ENCODE data around the gene FAM107B.
"Not testable (repeated sequence)": the region's sequence is repeated elsewhere in the genome, so short reads cannot be mapped to it uniquely, and the experiment has no call there.

The FAM107B gene

DNA sequence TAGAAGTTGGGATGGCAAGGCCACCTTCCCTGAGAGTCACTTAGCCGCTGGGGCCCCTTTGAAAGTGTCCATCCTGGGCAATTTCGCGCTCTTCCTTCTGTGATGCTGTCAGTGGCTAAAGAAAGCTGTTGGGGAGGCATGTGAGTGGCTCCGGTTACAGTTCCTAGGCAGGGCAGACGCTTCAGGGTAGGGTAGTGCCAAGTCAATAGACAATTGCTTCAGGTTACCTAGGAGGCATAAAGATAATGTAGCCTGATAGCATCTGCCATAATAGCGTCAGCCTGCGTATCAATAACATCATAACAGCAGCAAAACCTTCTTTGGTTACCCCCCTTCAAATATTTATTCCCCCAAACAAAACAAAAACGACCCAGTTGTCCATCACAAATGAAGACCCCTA is at the start of gene FAM107B:
Gene FAM107B, minus strand, starts transcription at position 101 of the 400 bp plus-strand sequence. CDS start 234 bp downstream, outside the sequence.
- no peak for DNase-seq

DNA sequence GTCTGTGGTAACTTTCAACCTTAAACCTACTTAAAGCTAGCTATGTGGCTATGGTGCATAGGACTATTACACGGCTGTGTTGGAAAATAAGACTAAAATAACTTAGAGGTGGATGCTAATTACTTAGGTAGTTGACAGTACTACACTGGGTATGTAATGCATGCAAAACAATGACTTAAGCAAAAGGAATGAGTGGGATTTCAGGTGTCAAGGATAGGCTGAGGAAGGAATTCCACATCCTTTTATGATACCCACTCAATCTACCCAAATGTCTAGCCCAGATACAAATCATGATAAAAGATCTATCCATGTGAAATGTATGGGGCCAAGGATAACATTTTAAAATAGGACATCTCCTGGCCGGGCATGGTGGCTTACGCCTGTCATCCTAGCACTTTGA is 49.3 kb upstream of the FAM107B start:
- DNase-seq = no peak

DNA sequence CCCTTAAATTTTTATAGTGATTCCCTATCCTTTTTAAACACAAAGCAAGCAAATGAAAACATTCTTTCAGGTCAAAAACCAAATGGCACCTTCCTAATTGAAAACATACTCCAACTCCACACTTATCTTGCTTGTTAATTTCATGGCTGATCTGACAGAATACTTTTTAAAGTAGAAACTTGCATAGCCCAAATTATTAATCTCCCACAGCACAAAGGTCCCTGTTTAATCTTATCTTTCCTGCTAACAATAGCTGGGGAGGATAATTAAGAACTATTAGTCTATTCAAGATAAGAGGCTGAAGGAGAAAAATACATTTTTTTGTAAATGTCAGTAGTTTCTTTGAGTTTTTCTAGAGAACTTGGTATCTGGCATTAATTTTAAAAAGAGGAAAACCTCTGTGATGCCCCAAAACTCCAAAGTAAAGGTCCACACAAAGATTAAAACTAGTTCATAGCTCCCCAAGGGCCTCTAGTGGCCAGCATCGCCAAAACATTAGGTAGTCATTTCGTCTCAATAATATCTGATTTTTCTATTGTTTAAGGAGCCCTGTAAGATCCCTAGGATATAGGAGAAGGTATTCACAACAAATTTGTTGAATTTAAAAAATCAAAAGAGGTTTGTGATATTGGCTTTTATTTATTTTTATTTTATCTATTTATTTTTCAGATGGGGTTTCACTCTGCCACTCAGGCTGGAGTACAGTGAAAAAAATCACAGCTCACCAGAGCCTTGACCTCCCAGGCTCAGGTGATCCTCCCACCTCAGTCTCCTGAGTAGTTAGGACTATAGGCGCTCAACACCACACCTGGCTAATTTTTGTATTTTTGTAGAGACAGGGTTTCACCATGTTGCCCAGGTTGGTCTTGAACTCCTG is 48.4 kb upstream of the FAM107B start:
- DNase-seq = peak; percentile 15

DNA sequence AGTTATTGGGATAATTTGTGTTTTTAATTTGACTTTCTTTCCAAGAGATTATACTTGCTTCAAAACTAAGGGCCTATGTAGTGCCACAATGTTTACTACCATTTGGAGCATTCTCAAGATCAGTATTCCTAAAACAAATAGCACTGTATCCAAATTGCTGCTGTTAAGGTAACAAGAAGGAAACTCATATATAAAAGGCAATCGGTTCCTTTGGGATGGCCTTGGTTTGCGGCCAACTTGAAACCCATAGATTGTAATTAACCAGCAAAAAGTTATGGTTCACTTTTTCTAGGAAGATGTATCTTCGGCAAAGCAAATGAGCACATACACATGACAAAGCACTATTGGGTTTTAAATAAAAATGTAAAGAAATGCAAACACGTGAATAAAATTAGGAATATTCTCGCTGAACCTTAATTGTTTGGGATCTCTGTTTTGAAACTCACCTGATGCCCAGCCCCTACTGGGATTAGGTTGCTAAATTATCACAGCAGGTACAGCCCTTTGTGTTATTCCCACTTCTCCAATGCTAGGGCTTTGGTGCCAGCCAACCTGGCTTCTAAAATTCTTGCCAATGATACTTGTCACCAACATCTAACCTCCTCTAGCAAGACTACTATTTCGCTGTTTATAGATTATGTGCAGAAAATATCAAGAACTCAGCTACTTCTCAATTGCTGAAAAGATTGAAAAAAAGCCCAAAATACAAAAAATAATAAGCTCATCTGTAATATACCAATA is 47.1 kb upstream of the FAM107B start:
- no peak for DNase-seq

DNA sequence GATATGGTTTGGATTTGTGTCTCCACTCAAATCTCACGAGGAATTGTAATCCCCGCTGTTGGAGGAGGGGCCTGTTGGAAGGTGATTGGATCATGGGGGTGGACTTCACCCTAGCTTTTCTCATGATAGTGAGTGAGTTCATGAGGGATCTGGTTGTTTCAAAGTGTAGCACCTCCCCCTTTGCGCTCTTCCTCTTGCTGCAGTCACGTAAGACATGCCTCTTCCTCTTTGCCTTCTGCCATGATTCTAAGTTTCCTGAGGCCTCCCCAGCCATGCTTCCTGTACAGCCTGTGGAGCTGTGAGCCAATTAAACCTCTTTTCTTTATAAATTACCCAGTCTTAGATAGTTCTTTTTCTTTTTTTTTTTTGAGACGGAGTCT is 46.1 kb upstream of the FAM107B start:
- no peak for DNase-seq

DNA sequence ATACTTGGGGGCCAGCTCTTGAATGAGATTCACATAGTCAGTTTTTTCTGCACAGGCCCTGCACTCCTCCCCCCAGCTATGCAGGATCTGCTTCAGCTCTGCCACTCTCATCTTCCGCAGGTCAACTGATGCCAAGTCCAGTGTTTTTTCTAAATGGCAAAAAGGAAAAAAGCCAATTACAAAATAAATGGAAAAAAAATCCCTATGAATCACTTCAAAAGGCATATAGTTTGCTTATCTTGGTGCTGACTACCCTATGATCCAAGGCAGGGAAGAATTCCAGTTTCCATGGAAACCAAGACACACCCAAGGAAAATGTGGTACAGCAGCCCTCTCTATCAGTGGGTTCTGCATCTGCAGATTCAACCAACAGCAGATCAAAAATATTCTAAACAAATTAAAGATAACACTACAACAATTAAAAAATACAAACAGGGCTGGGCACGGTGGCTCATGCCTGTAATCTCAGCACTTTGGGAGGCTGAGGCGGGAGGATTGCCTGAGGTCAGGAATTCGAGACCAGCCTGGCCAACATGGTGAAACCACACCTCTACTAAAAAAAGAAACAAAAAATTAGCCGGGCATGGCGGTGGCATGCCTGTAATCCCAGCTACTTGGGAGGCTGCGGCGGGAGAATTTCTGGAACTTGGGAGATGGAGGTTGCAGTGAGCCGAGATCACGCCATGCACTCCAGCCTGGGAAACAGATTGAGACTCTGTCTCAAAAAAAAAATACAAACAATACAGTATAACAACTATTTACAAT is 45.5 kb upstream of the FAM107B start:
- DNase-seq = no peak

DNA sequence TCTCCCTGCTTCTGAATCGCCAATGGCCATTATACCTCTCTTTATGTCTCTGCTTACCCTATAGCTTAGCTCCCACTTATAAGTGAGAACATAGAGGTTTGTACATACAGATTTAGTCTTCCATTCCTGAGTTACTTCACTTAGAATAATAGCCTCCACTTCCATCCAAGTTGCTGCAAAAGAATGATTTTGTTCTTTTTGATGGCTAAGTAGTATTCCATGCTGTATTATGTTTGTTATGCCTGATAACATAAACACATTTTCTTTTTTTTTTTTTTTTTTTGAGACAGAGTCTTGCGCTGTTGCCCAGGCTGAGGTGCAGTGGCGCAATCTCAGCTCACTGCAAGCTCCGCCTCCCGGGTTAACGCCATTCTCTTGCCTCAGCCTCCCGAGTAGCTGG is 42.0 kb upstream of the FAM107B start:
- DNase-seq = not testable (repeated sequence)

DNA sequence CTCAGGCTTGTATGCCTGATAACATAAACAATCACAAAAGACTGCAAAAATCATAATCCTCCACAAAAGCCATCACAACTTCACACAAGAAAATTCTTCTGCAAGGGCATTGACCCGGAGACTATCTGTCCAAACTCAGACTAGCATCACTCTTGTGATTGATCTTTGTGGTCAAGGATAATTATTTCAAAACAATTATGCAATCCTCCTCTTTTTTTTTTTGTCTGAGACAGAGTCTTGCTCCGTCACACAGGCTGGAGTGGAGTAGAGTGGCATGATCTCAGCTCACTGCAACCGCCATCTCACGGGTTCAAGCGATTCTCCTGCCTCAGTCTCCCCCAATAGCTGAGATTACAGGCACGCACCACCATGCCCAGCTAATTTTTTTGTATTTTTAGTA is 41.0 kb upstream of the FAM107B start:
- DNase-seq = no peak

DNA sequence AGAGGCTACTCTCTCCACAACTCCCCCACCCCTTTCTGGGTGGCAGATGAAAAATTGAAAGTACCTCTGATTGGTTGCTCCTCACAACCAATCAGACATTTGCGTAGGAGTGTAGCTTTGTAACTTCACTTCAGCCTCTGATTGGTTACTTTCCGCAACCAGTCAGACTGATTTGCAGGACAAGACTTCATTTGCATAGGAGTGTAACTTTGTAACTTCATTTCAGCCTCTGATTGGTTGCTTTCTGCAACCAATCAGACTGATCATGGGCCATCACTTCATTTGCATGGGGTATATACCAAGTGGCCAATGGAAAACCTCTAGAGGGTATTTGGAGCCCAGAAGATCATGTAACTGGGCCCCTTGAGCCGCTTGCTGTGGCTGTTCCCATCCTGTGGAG is 37.6 kb upstream of the FAM107B start:
- DNase-seq = no peak

DNA sequence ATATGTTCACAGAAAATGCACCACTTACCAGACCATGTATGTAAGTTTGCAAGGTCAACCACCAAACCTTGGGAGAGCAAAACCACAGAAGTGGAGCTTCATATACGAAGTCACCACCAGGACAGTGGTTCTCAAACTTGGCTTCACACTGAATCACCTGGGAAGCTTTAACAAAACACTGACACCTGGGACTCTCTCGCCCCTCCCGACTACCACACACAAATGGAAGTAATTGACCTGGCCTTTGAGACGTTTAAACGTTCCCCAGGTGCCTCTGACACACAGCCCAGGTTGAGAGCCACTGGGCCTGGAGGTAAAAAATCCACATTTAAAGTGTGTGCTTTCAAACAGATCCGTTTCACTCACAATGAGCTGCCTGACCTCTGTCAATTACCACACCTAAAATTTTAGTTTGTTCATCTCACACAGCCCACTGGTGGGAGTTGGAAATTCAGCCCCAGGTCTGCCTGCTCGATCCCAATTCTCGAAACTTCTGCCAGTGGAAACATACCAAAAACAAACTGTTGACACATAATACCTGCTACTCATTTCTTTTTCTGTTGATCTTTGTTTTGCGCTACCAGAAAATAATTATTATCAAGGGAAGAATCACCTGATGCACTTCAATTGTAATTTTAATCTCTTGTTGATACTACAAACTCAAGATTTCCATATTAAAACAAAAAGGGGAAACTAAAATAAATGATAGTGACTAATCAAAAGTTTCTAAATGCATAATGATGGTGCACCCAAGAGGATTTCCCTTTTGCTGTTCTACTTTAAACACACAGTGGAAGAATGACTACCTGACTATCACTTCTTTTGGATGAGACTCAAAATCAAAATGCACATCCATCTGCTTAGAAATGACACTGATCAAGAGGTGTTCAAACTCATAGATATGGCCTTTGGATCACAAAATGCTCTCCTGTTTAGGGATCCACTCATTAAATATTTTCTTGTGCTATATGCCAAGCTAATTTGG is 36.6 kb upstream of the FAM107B start:
- no peak for DNase-seq

DNA sequence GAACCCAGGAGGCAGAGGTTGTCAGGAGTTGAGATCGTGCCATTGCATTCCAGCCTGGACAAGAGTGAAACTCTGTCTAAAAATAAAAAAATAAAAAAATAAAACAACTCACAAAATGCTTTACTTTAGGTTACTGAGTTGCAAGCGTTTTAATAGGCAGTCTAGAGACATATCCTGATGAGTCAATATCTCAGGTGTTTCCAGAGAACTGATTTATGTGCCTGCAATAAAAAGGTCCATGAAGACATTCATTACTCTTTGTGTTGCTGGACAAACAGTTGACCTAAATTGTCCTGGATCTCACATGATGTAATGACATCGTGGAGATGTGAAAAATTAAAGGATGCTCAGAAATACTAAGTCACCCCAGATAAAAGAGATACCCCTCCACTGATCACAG is 31.6 kb upstream of the FAM107B start:
- no peak for DNase-seq

DNA sequence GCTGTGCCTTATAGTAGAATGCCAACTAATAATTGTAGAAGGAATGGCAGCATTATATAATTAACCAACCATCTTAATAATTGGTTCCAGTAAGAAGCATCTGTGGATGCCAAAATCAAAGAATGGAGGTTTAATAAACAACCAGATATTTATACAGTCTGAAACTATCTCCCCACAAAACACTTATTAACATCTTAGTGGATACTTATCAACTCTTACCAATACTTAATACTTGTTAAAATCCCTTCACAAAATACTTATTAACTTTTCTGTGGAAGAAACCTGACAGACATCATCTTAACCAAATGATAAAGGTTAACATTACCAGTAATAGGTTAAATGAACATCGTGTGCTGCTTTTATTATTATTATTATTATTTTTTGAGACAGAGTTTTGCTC is 29.1 kb upstream of the FAM107B start:
- no peak for DNase-seq

DNA sequence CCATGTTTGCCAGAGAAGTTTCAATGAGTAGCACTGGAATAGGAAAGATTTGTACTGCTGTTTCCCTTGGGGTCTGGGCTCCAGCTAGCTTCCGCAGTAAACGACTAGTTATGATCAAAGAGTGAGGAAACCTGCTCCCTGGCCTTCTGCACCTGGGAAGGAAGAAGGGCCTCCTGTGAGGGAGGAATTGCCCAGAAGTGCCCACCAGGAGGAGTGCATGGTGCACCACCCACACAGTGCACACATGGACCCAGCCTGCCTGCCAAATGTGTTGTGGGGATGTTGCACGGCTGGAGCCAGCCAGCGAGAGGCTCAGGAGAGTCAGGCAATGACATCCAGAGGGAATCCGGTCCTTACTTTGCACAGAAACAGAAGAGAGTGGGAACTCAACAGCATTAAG is 27.0 kb upstream of the FAM107B start:
- DNase-seq = no peak

DNA sequence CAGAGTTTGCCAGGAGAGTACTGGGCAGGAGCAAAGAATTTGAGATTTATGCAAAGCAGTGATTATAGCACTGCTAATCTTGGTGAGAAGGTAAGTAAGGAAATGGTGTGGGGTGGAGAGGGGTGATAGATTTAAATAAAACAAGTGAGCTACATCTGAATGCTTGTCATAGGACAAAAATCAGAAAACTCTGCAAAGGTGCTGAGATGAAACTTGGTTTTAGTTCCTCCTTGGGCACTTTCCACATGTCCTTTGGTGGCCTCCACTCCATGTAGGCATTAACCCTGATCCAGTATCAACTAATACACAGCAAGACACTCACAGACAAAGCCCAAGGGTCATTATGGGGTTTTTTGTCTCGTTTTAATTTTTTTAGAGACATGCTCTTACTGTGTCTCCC is 25.7 kb upstream of the FAM107B start:
- DNase-seq = no peak

DNA sequence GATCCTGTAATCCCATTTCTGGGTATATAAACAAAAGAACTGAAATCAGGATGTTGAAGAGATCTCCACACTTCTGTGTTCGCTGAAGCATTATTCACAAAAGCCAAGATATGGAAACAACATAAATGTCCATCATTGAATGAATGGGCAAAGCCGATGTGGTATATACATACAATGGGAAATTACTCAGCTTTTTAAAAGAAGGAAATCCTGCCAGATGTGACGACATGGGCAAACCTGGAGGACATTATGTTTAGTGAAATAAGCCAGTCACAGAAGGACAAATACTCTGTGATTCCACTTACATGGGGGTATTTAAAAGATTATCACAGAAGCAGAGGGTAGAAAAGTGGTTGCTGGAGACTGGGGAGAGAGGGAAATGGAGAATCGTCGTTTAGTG is 23.9 kb upstream of the FAM107B start:
- DNase-seq = no peak

DNA sequence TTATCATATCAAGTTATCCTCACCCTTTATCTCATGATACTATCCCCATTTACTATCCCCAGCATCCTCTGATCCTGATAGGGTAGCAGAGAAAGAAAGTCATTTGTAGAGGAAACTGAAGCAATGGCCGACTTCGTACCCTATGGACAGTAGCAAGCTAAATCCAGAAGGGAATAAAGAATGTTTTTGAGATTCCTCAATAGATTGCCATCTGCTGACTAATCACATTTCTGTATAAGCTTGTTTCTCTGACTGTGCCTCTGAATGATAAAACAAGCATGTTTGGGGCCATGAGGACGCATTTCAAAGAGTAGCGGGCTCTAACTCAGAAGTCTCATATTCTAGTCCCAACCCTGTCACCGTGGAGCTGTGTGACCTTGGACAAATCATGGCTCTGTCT is 13.2 kb upstream of the FAM107B start:
- no peak for DNase-seq

DNA sequence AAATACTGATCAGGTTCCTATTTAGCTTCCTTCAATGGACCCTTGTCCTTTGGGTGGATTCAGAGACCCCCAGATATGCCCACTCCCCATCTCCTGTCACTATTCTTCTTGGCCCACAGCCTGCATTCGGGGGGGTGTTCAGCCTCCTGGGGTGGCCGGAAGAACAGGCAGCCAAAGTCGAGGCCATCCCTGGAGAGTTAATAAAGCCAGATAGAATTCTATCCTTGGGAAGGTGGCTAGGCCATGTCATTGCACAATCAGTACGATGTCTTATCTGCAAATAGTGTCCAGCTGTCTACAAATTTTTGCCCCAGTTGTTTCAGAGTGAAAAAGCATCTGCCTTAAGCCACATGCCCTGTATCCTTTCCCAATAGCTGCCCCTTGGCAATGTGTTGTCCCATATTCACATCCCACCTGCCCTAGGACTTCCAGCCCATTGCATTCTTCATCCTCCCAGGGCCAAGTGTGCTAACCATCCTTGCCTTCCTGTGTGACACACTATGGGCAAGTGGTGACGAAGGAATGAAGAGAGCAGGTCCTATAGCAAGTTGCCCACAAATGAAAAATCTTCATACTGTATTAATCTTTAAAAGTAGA is 9.9 kb upstream of the FAM107B start:
- no peak for DNase-seq

DNA sequence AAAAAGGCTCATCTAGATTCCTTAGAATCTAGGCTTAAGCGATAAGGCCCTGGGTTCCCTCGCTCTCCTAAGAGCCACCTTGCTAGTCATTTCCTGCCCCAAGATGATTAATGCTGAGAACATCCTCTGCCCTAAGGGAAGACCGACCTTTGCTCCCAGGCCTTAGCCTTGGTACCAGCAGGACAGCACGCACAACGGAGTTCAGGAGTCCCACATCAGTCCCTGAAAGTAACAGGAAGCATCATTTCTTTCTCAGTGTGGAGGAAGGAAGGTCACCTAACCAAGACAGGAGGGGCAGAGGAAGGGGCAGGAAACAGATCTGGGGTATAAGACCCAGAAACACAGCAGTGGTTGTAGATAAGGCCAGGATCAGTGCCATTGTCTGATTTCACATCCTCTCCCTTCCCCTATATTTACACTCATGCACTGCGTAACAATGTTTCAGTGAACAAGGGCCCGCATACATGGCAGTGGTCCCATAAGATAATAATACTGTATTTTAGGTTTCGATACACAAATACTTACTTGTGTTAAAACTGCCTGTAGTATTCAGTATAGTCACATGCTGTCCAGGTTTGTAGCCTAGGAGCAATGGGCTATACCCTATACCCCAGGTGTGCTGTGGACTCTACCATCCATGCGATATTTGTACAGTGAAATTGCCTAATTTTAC is 8.1 kb upstream of the FAM107B start:
- DNase-seq = no peak

DNA sequence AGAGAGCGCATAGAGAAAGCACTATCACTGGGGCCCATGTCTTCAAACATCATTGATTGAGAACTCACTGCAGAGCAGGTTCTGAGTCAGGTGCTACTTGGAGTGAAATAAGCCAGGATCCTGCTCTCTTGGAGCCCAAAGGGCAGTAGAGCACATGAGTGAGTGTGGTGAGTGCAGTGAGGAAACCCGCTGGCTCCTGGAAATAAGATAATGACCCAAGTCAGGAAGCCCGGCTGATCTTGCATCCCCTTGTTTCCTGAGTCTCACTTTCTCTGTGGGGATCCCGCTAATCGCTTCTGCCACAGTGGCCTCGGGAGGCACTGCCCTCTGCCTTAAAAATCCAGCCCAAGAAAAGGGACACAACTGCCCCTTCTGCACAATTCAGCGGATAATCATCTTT is 7.1 kb upstream of the FAM107B start:
- DNase-seq = no peak

DNA sequence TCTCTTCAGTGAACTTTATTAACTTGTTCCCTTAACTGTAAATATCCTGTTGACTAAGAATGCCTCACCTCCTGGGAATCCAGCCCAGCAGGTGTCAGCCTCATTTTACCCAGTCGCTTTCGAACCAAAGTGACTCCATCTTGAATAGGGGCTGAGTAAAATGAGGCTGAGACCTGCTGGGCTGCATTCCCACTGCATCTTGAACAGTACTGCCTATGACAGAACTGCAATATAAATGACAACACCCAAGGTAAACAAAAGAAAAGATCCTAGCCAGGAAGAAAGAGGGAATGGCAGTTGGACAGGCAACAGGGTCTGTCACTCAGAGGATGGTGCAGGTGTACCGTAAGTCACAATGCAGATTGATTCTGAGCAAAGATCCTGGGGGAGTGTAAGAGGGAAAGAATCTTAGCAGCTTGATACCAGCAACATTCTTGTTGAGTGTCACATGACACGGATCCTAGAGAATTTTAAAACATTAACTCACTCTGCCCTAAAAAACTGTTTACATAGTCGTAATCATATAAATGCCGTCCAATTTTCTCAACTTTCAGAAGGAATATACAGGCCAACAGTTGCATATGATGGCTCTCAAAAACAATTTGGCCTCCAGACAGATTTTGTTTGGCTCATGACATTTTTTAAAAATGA is 4.4 kb upstream of the FAM107B start:
- DNase-seq = no peak

DNA sequence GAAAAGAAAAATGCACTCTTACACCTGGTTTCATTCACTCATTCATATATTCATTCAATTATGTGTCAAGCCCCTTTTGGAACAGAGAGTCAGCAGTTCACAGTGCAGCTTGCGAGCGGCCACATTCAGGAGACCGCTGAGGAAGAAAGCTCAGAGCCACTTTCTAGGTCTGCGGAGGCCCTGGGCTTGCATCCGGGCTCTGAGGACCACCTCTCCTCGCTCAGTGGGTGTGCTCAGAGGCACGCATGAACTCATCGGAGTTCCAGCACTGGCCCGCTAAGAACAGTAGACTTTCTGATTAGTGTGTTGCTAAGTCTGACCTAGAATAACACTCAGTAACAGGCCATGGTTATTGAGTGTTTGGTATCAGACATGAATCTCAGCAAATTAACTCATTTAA is 1.8 kb upstream of the FAM107B start:
- DNase-seq = no peak

Data from NCI-H1694 (cell line).